GM18951 (cell line): ENCODE data around the gene MIEF1.

ENCODE experiments used
- POLR2A ChIP-seq: IDR thresholded peaks from 4 replicates; pipeline ENCODE4 v1.6.1; 2011; ENCODE audit warnings: mild to moderate bottlenecking; ENCODE audit not compliant: insufficient read length, insufficient read depth; ENCODE audit errors: extremely low read depth
- in situ Hi-C: fragments of 300-500 bp; cut with MboI; formaldehyde crosslinking; loops from one replicate; pipeline ENCODE4 v1.12.0; 2022; ENCODE audit warnings: low sequenced_read_pairs, mixed read lengths, inconsistent platforms; ENCODE audit not compliant: unreplicated experiment

MIEF1 gene

GRCh38 chr22:39475337-39475736 lies 26.8 kb upstream of the MIEF1 start:
- no peak for TF ChIP-seq POLR2A
- in situ Hi-C loops = no loop called here

- no peak for TF ChIP-seq POLR2A
- in situ Hi-C loops = no loop called here
Measured at GRCh38 chr22:39475902-39476301, 26.2 kb upstream of the MIEF1 start.

GRCh38 chr22:39476664-39477063 lies 25.4 kb upstream of the MIEF1 start:
- no peak for TF ChIP-seq POLR2A
- in situ Hi-C loops = no loop called here

GRCh38 chr22:39477542-39477941 lies 24.5 kb upstream of the MIEF1 start:
- in situ Hi-C loops = no loop called here
- TF ChIP-seq POLR2A = no peak

GRCh38 chr22:39478441-39478850 lies 23.6 kb upstream of the MIEF1 start:
- TF ChIP-seq POLR2A = no peak
- in situ Hi-C loops = no loop called here

- in situ Hi-C loops = no loop called here
Measured at GRCh38 chr22:39479254-39479653, 22.8 kb upstream of the MIEF1 start.

GRCh38 chr22:39480557-39480956 lies 21.5 kb upstream of the MIEF1 start:
- in situ Hi-C loops = no loop called here
- TF ChIP-seq POLR2A = no peak

More at GRCh38 chr22:39479254-39479653, 22.8 kb upstream of the MIEF1 start:
- TF ChIP-seq POLR2A = no peak

- no peak for TF ChIP-seq POLR2A
- in situ Hi-C loops = no loop called here
Measured at GRCh38 chr22:39481054-39481453, 21.0 kb upstream of the MIEF1 start.

GRCh38 chr22:39481595-39481994 lies 20.5 kb upstream of the MIEF1 start:
- in situ Hi-C loops = no loop called here
- no peak for TF ChIP-seq POLR2A

GRCh38 chr22:39482768-39483167 lies 19.3 kb upstream of the MIEF1 start:
- in situ Hi-C loops = no loop called here
- no peak for TF ChIP-seq POLR2A

- no peak for TF ChIP-seq POLR2A
- in situ Hi-C loops = no loop called here
Measured at GRCh38 chr22:39486951-39487825, 14.9 kb upstream of the MIEF1 start.

- no peak for TF ChIP-seq POLR2A
- in situ Hi-C loops = no loop called here
Measured at GRCh38 chr22:39487826-39488520, 14.1 kb upstream of the MIEF1 start.

GRCh38 chr22:39488563-39489083 lies 13.5 kb upstream of the MIEF1 start:
- in situ Hi-C loops = no loop called here
- TF ChIP-seq POLR2A = no peak
